ENCODE data around the gene ALOXE3. TPM values are rescaled to one million over a fixed set of nuclear protein-coding genes. Genes with fewer than 3 reads are reported as not detected.
A peak's percentile ranks its signal among the peaks of the same experiment; 100 is the strongest.
"Not testable (repeated sequence)": the region's sequence is repeated elsewhere in the genome, so short reads cannot be mapped to it uniquely, and the experiment has no call there.

The ALOXE3 gene
- total and polyA plus RNA-seq, 9 donors = not detected

DNA sequence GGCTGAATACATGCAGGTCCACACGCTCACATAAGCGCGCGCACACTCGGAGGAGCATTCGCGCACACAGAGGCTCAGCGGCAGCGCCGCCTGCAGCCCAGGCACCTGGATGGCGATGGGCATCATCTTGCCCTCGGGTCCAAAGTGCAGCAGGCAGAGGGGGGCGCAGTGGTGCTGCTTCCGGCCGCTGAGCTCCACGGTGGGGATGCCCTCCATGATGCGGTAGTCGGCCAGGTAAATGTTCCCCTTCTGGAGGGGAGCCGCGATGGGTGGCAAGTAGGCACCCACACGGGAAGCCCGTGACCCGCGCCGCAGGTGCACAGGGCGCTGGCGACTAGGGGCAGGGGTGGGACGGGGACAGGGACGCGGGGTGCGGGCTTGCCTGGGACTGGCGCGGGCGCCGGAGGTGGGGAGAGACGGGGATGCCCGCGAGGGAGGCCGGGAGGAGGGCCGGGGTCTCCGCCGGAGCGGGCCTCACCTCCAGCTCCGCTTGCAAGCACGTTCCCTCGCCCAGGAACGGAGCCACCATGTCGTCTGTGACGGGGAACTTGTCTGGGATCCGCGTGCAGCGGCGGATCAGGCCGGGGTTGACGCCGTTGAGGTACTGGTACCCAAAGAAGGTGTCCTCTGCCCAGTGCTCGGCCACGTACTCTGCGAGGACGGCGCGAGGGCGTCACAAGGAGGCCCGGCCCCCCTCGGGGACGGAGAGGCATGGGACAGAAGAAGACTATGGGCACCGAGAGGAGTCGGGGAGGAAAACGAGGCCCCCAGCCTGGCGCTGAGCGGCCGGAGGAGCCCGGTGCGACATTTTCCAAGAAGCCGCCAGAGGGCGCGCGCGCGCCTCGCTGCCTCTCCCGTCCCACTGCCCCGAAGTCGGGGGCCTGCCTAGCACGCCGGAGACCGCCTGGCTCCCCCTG, 38.8 kb downstream of the ALOXE3 start:
- Histone ChIP-seq H3K27ac (ENCODE audit: low read length) (no peak overlapping the region), H3K4me1 (ENCODE audit: control insufficient read depth, insufficient read depth, low read length) (peaks cover 14% of the 10 kb centered on the region), H3K36me3 (ENCODE audit: control insufficient read depth, insufficient read depth, low read length) (no peaks in the 10 kb centered on the region), H3K9me3 (replicated peaks; ENCODE audit: control insufficient read depth, low read depth, low read length) (no peaks in the 10 kb centered on the region), H3K4me3 (ENCODE audit: low read length) (peak overlapping the region; percentile 36), H3K27me3 (ENCODE audit: control insufficient read depth, insufficient read depth, low read length) (peaks cover 82% of the 10 kb centered on the region)
- under 1% methylated on average over 87 of the region's 87 CpGs for WGBS (ENCODE audit: insufficient coverage)
- peak; percentile 70 for DNase-seq

- peaks cover 88% of the 10 kb centered on the region for H3K27me3 ChIP-seq (ENCODE audit: control insufficient read depth, insufficient read depth, low read length)
- H3K27ac ChIP-seq (ENCODE audit: low read length); H3K36me3 ChIP-seq (ENCODE audit: control insufficient read depth, insufficient read depth, low read length); H3K4me3 ChIP-seq (ENCODE audit: low read length); H3K9me3 ChIP-seq (replicated peaks; ENCODE audit: control insufficient read depth, low read depth, low read length); DNase-seq: not testable (repeated sequence)
- H3K4me1 ChIP-seq (ENCODE audit: control insufficient read depth, insufficient read depth, low read length) = peaks cover 27% of the 10 kb centered on the region
- no CpG with 5 or more reads among the region's 5 CpGs for WGBS (ENCODE audit: insufficient coverage)
Observed at GRCh38 chr17:8077939-8078338, 40.4 kb downstream of the ALOXE3 start.

DNA sequence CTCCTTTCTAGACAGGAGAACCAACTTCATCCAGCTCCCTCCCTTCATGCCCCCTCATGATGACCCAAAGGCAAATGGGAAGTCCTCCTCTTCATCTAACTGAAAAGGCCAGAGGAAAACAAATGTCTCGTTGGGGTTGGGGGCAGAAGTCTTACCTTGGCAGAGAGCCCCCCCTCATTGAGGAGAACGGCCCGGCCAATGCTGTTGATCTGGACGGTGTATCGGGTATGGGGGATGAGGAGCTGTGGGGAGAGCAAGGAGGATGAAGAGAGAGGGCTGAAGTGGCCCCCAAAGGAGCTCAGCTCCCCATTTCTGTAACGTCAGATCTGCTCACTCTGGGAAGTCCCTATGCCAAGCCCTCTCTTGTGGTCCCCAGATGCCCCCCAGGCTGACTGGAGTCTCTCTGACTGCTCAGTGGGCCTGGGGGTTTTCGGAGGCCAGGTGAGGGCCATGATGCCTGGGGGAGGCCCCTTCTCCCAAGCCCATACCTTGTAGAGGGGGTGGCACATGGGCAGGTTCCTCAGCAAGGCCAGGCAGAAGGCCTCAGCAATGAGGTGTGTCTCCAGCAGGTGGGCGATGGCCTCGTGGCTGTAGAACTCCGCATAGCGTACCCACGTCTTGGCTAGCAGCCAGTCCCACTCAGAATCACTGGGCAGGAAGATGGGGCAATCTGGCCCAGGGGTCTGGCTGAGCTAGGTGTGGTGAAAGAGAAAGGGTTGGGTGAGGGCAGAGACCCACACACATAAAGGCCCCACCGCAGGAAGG, 41.6 kb downstream of the ALOXE3 start:
- 77% methylated on average over 11 of the region's 13 CpGs for WGBS (ENCODE audit: insufficient coverage)
- Histone ChIP-seq H3K36me3 (ENCODE audit: control insufficient read depth, insufficient read depth, low read length) (no peaks in the 10 kb centered on the region), H3K27ac (ENCODE audit: low read length) (no peak overlapping the region), H3K27me3 (ENCODE audit: control insufficient read depth, insufficient read depth, low read length) (peaks cover 93% of the 10 kb centered on the region), H3K4me1 (ENCODE audit: control insufficient read depth, insufficient read depth, low read length) (peaks cover 37% of the 10 kb centered on the region), H3K9me3 (replicated peaks; ENCODE audit: control insufficient read depth, low read depth, low read length) (no peaks in the 10 kb centered on the region), H3K4me3 (ENCODE audit: low read length) (no peak overlapping the region)
- DNase-seq = no peak

DNA sequence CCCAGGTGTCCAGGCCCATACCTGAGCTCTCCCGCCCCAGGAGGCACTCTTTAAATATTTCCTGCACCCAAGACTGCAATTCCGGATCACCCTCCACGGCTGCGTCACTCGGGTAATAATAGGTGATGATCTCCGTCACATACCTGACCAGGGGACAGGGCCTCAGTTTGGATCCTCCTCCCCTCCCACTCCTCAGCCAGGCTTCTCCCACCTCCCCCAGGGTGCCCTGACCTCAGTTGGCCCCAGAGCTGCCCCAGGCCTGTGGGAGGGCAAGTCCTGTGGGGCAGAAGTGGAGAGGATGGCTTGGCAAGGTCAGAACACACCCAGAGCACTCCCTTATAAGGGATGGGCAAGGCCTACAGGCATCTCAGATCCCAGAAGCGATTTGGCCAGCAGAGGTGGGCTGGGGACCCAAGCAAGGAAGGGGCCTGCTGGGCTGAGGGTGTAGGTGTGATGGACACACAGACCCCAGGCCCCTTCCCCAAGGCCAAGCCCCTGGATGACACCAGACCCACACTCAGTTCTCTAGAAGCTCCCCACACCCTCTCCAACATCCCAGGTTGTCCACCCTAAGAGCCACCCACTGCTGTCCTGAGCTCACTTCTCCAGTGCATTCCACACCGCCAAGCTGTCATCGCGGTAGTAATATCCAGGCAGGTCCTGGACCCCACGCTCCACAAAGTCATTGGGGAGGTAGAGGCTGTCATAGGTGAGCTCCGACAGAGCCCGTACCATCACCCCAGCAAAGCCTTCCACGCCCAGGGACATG, 42.6 kb downstream of the ALOXE3 start:
- Histone ChIP-seq H3K36me3 (ENCODE audit: control insufficient read depth, insufficient read depth, low read length) (no peaks in the 10 kb centered on the region), H3K27me3 (ENCODE audit: control insufficient read depth, insufficient read depth, low read length) (peaks cover 95% of the 10 kb centered on the region), H3K9me3 (replicated peaks; ENCODE audit: control insufficient read depth, low read depth, low read length) (no peaks in the 10 kb centered on the region), H3K4me1 (ENCODE audit: control insufficient read depth, insufficient read depth, low read length) (peaks cover 37% of the 10 kb centered on the region), H3K4me3 (ENCODE audit: low read length) (no peak overlapping the region), H3K27ac (ENCODE audit: low read length) (no peak overlapping the region)
- no peak for DNase-seq
- 91% methylated on average over 10 of the region's 14 CpGs for WGBS (ENCODE audit: insufficient coverage)

GRCh38 chr17:8075081-8075480, 43.2 kb downstream of the ALOXE3 start:
- Histone ChIP-seq H3K27me3 (ENCODE audit: control insufficient read depth, insufficient read depth, low read length) (peaks cover 95% of the 10 kb centered on the region), H3K4me1 (ENCODE audit: control insufficient read depth, insufficient read depth, low read length) (peaks cover 33% of the 10 kb centered on the region), H3K27ac (ENCODE audit: low read length) (no peak overlapping the region), H3K36me3 (ENCODE audit: control insufficient read depth, insufficient read depth, low read length) (no peaks in the 10 kb centered on the region), H3K9me3 (replicated peaks; ENCODE audit: control insufficient read depth, low read depth, low read length) (no peaks in the 10 kb centered on the region), H3K4me3 (ENCODE audit: low read length) (no peak overlapping the region)
- DNase-seq = no peak
- 87% methylated on average over 3 of the region's 3 CpGs for WGBS (ENCODE audit: insufficient coverage)

- DNase-seq = no peak
- Histone ChIP-seq H3K9me3 (replicated peaks; ENCODE audit: control insufficient read depth, low read depth, low read length) (no peaks in the 10 kb centered on the region), H3K36me3 (ENCODE audit: control insufficient read depth, insufficient read depth, low read length) (no peaks in the 10 kb centered on the region), H3K4me1 (ENCODE audit: control insufficient read depth, insufficient read depth, low read length) (peaks cover 28% of the 10 kb centered on the region), H3K27me3 (ENCODE audit: control insufficient read depth, insufficient read depth, low read length) (peaks cover 90% of the 10 kb centered on the region), H3K4me3 (ENCODE audit: low read length) (no peak overlapping the region), H3K27ac (ENCODE audit: low read length) (no peak overlapping the region)
- 17% methylated on average over 7 of the region's 7 CpGs for WGBS (ENCODE audit: insufficient coverage)
Observed at GRCh38 chr17:8074554-8074953, 43.8 kb downstream of the ALOXE3 start.

DNA sequence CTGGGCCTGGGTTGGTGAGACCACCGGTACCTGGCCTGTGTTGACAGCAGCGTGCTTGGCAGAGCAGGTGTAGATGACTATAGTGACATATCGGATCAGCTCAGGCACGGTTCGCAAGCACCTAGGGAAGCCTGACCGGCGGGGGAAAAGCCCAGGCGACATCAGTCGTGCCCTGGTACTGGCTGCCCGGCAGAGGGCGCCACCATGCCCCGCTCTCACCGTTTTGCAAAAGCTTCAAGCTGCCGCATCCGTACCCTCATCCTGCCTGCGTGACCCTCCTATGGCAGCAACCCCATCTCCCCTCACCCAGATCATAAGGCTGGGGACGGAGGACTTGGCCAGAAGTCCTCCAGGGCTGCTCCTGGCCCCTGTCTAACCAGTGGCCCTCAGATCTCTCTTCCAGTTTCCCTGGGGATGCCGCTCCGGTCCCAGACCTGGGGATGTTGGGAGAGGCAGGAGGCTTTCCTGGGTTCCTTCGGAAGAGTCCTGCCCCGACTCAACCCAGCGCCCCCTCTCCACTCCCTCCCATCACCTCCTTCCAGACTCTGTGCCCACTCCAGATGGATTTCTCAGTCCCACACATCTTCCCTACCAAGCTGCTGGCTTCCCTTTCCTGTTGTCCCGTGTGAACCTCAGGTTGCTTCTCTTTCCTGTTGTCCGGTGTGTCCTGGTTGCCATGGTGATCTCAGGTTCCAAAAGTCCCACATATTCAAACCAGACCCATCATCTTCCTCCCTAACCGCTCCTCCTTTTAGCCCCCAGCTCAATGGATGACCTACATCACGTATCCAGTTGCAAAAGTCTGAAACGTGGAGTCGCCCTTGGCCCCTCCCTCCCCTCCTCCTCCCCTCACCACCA, 44.5 kb downstream of the ALOXE3 start:
- Histone ChIP-seq H3K4me1 (ENCODE audit: control insufficient read depth, insufficient read depth, low read length) (peaks cover 23% of the 10 kb centered on the region), H3K27me3 (ENCODE audit: control insufficient read depth, insufficient read depth, low read length) (peaks cover 88% of the 10 kb centered on the region), H3K27ac (ENCODE audit: low read length) (no peak overlapping the region), H3K36me3 (ENCODE audit: control insufficient read depth, insufficient read depth, low read length) (no peaks in the 10 kb centered on the region), H3K9me3 (replicated peaks; ENCODE audit: control insufficient read depth, low read depth, low read length) (no peaks in the 10 kb centered on the region), H3K4me3 (ENCODE audit: low read length) (no peak overlapping the region)
- 2% methylated on average over 25 of the region's 28 CpGs for WGBS (ENCODE audit: insufficient coverage)
- DNase-seq = peak; percentile 37

- no peaks in the 10 kb centered on the region for H3K36me3 ChIP-seq (ENCODE audit: control insufficient read depth, insufficient read depth, low read length)
- DNase-seq = peak; percentile 39
- H3K4me3 ChIP-seq (ENCODE audit: low read length) = no peak overlapping the region
- H3K27ac ChIP-seq (ENCODE audit: low read length) = no peak overlapping the region
- H3K4me1 ChIP-seq (ENCODE audit: control insufficient read depth, insufficient read depth, low read length) = peaks cover 23% of the 10 kb centered on the region
- 4% methylated on average over 31 of the region's 40 CpGs for WGBS (ENCODE audit: insufficient coverage)
- peaks cover 84% of the 10 kb centered on the region for H3K27me3 ChIP-seq (ENCODE audit: control insufficient read depth, insufficient read depth, low read length)
- no peaks in the 10 kb centered on the region for H3K9me3 ChIP-seq (replicated peaks; ENCODE audit: control insufficient read depth, low read depth, low read length)
Observed at GRCh38 chr17:8072729-8073461, 45.4 kb downstream of the ALOXE3 start.

DNA sequence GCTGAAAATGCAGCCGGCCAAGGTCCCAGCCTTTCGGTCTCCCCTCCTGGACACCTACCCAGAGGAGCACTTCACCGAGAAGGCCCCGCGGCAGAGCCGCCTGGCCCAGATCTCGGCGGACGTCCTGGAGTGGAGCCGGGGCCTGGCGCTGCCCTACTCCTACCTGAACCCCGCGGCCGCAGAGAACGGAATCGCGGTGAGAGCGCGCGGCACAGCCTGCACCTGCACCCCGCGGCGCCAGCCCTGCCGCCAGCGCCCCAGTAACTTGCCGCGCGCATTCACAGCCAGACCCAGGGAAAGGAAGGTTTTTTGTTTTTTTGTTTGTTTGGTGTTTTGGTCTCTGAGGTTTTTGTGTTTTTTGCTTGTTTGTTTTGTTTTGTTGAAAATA, 46.0 kb downstream of the ALOXE3 start:
- no peak for DNase-seq
- peaks cover 83% of the 10 kb centered on the region for H3K27me3 ChIP-seq (ENCODE audit: control insufficient read depth, insufficient read depth, low read length)
- no peaks in the 10 kb centered on the region for H3K36me3 ChIP-seq (ENCODE audit: control insufficient read depth, insufficient read depth, low read length)
- no peaks in the 10 kb centered on the region for H3K9me3 ChIP-seq (replicated peaks; ENCODE audit: control insufficient read depth, low read depth, low read length)
- WGBS (ENCODE audit: insufficient coverage) = 4% methylated on average over 24 of the region's 28 CpGs
- peaks cover 23% of the 10 kb centered on the region for H3K4me1 ChIP-seq (ENCODE audit: control insufficient read depth, insufficient read depth, low read length)
- no peak overlapping the region for H3K27ac ChIP-seq (ENCODE audit: low read length)
- H3K4me3 ChIP-seq (ENCODE audit: low read length) = no peak overlapping the region
